DMS53 treated with DMSO at 0.1 percent for 48 hours (cell line): Measurements from ENCODE around the gene CLEC16A.

ENCODE experiments used
- DNase-seq: peaks from one replicate; lab custom pipeline; 2025; ENCODE audit not compliant: unreplicated experiment; lab: John Stamatoyannopoulos, UW

Gene CLEC16A

DNA sequence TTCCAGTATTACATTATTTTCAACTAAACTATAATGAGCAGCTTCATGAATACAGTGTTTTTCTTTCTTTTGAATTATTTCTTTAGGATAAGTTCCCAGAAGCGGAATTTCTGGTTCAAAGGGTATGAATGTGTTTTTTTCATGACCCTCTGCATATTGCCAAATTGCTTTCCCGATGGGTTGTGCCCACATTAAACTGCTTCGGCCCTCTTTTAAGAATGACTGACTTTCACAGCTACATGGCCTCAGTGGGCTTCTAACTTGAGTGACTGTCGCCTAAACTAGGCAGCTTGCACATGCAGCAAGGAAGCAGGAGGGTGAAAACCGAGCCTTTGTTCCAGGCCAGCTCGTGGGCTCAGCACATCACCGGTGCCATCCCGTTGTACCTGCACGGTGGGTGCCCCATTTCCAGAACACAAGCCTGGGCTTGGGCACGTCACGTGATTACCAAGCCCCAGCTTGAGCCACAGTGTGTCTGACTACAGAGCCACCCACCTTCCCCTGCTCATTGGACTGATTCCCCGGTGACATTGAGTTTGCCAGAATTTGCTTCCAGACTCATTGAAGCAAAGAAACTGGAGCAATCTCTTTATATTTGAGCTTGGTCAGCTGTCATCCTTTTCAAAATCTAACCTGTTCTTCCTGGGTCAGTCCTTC, 112.8 kb downstream of the CLEC16A start:
- no peak for DNase-seq

DNA sequence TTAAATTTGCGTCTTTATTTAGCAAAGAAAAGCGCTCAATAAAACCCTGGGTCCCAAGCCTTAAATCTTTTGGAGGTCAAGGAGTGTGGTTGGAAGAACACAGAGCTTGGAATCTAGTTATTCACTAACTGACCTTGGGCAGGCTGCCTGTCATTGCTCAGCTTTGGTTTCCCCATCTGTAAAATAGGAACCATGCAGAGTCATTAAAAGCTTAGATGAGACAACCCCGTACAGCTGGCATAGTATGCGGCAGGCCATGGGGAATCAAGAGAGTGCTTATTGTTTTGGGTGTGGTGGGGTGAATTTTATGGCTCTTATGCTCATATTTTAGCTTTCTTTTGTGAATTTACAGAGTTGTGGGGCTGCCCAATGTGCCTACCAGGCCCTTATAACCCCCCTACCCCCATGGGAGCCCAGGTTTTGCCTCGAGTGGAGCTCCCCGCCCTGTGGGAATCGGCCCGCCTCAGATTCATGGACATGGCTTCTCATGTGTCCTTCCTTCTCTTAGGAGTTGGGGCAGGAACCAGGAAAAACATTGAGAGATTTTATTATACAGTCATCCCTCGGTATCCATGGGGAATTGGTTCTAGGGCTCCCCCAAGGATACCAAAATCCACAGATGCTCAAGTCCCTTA, 113.5 kb downstream of the CLEC16A start:
- no peak for DNase-seq

DNA sequence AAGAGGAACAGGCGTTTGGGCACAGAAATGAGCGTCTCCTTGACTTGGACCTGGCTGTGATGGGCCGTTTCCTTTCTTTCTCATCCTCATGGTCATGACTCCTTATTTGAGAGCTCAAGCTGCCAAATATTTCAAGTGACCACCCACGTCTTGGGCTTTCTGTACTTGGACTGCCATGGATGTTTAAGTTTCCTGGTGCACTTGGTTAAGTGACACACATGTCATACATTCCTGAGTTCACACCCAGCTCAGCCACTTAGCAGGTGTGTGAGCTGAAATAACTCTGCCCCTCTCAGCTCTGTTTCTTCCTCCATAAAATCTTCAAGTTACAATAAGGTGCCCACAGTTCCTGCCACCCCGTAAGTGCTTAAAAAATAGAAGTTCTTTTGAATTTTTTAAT, 114.5 kb downstream of the CLEC16A start:
- DNase-seq: no peak

DNA sequence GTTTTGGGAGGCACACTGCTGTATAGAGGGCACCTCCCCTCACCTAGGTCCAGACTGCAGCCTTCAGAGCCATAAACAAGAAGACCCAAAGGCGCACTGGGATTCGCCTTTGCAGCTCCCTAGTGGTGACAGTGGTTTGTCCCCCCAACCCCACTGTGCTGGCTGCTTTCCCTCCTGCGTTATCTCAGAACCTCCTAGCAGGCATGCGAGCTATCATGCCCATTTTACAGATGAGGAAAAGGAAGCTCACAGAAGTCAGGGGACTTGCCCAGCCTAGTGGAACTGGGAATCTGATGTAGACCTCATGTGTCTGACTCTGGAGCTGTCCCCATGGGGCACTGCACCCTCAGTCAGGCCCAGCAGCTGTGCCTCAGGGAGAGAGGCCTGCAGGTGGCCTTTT, 115.2 kb downstream of the CLEC16A start:
- DNase-seq: no peak

DNA sequence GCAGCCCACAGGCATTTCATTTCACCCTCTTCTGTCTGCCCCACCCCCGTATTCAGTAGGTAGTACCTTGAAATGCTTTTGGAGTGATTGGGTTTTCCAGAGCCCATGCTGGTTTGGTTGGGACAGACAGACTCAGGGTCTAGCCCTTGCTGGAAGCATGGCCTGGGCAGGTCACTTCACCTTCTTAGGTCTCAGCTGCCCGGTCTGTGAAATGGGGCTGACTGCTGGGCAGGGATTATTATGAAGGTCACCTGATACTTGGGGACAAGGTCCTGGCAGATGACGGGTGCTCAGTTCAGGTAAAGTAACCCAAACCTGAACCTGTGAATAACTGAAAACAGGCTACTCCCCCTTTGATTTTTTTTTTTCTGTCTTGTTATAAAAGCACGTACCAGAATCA, 116.0 kb downstream of the CLEC16A start:
- DNase-seq: no peak

DNA sequence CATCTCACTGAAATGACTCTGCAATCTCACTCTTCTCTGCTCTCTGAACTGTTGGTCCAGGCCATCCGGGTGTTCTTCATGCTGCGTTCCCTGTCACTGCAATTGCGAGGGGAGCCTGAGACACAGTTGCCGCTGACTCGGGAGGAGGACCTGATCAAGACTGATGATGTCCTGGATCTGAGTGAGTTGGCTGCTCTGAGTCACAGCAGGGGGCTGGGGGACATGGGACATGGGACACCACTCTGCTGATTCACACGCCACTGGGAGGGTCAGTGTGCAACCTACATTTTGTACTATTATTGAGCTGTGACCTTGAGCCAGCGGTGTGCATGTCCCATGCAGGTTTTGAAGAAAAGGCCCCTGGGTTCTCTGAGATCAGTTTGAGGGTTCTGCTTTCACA, 116.5 kb downstream of the CLEC16A start:
- DNase-seq: no peak

DNA sequence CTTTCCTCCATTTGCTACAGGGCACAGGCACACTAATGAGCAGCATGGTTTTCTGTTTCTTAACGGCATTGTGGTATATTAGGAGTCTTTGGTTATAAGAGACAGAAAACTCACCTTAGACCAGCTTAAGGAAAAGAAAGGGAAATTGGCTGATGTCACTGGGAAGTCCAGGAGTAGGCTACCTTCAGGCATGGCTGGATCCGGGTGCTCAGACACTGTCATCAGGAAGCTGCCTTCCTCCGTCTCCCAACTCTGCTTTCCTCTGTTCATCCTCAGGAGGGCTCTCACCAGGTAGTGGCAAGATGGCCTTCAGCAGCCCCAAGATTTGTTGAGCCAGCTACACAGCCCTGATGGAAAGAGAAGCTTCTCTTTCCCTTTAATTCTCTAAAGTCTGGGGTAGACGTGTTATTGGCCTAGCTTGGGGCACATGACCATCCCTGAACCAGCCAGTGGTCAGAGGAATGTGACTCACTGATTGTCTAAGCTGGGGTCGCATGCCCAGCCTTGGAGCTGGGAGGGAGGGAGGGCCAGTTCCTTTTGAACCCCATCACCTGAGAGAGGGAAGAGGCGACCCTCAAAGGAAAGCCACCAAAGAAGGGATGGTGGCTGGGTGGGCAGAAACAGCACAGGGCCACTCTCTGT, 117.4 kb downstream of the CLEC16A start:
- DNase-seq: no peak

DNA sequence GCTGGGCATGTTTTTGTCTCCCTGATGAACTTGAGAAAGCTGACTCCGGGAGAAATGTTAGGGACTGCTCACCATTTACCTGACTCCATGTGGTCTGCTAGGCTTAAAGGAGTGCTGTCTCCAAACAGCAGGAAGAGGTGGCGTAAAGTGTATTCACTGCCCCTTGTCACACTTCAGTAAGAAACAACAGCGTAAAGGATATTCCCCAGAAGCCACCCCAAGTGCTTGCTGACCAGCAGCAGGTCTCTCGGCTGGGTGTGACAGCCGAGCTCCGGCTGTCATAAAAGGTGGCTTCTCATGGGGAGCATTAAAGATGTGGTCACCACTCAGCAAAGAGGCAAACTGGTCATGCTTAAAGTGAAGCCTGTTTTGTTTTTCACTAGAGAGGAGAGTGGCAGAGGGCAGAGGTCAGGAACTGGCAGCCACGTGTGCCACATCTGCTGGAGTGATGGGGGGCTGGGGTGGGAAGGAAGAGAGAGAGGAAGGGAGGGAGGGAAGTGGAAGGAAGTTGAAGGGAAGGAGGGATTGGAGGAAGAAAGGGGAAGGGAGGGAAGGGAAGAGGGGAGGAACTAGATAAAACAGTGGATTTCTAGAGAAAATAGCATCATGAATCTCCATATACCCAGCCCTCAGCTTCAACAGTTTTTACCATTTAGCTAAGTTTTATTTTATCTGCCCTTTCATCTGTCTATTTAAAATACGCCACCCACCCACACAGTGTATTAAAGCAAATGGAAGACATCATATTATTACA, 119.3 kb downstream of the CLEC16A start:
- DNase-seq: no peak

DNA sequence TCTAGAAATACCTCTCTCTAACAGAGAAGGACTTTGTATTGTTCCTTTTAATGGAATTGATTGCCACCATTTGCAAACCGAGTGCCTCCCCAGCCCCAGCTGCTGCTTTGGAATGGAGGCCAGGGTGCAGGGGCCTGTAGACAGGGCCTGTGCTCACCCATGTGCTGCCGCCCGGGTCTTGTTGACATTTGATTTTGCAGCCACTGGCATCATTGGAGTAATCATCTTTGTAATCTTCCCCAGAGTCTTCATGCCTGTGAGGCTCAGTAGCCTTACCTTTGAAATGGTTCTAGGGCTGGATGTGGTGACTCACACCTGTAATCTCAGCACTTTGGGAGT, 119.8 kb downstream of the CLEC16A start:
- DNase-seq: no peak

DNA sequence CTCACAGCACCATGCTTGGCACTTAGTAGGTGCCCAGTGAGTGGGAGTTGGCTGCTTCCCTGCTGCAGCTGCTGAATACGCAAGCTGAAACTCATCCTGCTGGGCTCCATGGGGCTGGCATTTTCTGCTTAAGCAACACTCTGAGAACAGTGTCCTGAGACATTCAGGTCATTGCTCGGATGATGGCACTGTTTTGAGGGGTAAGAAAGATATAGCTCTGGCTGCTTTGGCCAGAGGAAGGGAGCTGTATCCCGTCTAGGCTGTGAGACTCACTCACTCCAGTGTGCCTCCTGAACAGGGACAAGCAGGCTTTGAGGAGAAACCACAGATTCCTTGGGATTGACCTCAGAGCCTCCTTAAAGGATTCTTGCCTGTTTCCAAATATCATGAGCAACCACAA, 120.5 kb downstream of the CLEC16A start:
- DNase-seq: no peak

DNA sequence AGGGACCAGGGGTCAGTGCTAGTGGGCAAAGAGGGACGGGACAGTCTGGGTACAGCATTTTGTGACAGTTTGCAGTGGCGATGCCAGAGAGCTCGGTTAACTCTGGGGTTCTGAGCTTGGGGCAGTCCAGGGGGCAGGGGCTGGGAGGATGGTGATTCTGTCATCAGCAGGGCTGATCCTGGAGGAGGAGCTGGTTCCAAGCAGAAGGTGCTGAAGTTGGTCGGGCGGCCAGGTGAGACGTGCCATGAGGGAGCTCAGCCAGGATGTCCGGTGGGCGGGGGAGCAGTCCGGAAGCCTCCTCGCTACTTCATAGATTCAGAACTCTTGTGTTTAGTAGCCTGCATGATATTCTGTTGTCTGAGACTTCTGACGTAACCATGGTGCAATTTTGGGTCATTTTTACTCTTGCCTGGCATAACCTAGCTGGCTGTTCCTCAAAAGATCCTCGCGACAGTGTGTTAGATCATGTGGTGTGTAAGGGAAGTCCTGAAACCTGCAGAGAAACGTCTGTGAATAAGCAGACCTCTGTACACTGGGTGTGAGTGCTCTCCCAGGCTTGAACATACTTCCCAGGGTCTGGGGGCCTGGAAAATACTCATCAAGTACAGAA, 122.0 kb downstream of the CLEC16A start:
- DNase-seq: no peak

DNA sequence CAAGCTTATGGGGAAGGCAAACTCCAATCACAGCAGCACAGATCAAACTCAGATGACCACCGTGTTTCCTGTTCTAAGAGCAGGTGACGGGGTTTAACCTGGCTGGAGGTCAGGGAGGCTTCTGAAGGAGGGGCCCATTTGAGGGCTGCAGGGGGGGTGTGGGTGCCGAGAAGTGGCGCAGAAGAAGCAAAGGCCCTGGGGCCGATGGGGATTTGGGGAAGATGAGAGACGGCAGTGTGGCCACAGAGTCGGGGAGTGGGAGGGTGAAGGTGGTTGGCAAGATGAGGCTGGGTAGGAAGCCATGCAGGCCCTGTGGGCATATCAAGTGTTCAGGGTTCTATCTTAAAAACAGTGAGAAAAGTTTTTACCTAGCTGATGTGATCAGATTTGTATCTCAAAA, 122.9 kb downstream of the CLEC16A start:
- no peak for DNase-seq

DNA sequence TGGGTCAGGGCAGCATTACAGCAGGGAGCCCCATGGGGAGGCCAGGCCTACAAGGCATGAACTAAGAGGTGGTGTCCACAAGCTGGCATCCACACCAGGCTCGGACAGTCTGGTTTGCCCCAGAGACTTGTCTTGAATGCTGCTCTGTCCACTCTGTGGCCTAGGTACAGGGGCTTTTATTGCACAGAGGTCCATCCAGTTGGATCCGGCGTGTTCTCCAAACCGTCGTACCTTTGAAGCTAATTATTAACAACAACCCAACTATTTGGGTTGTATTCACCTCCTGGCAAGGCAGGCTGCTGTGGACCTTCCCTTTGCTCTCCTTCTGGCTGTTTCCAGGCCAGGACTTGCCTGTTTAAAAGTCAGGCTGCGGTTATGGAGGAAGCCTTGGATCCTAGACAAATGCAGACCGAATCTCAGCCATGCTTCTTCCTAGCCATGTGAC, 123.4 kb downstream of the CLEC16A start:
- no peak for DNase-seq

DNA sequence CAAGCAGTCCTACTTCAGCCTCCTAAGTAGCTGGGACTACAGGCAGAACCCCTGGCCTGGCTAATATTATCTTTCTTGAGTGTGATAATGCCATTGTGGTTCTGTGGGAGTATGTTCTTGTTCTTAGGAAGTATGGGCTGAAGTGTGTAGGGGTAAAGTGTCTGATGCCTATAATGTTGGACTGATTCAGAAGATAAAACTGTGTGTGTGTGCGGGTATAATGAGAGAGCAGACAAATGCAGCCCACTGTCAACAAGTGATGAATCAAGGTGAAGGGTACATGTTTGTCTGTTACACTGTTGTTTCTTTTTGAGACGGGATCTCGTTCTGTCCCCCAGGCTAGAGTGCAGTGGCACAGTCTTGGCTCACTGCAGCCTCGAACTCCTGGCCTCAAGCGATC, 127.5 kb downstream of the CLEC16A start:
- DNase-seq: no peak

DNA sequence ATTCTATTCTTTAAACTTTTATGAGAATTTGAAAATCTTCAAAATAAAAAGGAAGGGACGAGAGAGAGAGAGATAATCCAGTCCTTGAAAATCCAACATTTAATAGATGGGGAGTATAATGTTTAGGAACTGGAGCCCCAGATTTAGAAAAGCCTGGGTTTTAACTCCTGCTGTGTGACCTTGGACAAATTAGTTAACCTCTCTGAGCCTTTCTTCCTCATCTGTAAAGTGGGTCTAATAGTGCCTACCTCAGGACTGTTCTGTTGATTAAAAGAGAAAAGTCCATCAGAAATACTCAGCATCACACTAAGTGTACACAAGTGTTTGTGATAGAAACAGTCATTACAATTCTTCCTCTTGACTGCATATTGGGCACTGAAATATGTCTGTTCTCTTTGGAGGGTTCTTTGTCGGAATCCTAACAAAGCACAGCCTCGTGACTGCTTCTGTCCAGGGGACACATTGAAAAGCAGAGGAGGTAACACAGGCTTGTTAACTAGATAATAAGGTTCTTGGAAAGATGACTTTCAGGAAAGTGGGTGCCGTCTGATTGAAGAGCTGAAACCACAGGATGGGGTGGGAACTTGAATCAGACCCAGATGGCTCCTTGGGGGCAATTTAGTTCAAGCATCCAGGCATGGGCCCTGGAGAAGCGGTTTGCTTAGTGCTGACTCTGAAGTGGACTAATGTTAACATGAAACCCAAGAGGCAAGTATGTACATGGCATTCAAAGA, 128.2 kb downstream of the CLEC16A start:
- no peak for DNase-seq

DNA sequence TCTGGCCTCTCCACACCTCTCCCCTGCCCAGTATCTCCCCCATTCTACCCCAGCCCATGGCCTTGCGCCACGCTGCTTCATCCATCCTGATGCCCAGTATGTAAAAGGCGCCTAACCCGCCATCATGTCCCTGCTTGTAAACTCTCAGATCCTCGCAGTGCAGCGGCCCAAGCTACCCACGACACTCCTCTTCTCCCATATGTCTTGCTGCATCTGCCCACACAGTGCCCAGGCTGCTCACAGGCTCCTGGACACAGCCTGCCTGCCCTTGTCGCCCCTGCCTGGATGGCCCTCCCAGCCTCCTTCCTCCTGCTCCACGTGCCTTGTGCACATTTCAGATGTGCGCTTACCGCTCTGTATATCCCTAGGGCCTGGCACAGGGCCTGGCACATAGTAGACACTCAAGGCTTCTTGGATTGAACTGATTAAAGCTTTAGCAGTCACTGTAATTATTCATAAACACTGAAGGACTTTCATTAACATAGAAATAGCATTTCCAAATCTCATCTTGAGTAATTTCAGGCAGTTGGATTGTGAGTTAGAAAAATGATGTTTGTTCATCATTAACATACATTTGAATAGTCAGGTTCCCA, 129.1 kb downstream of the CLEC16A start:
- DNase-seq: no peak

DNA sequence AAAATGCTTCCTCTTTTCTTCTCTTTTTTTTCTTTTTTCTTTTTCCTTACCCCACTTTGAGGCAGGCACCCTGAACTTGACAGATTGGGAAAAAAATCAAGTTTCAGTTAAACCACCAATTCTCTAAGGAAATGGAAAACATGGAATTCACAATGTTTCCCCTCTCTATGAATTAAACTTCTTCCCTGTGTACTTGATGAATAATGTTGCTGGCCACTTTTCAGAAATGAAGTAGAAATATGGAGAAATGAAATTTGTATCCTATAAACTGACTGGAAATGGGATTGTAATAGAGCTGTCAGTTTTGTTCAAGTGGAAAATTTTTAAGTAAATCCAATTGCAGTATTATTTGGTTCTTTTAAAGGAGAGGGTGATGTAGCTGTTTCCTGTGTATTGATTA, 129.8 kb downstream of the CLEC16A start:
- DNase-seq: no peak

DNA sequence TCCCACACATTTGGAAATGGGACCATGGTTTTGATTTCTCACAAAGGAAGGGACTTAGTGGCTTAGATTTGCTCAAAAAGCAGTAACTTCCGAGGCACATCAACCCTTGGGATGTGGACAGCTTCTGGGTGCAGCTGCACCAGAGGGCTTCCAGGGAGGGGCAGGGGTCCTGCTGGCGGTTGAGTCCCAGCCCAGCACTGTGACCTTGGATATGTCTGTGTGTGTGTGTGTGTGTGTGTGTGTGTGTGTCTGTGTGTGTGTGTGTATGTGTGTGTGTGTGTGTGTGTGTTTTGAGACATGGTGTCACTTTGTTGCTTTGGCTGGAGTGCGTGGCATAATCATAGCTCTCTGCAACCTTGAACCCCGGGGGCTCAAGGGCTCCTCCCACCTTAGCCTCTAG, 130.8 kb downstream of the CLEC16A start:
- no peak for DNase-seq

DNA sequence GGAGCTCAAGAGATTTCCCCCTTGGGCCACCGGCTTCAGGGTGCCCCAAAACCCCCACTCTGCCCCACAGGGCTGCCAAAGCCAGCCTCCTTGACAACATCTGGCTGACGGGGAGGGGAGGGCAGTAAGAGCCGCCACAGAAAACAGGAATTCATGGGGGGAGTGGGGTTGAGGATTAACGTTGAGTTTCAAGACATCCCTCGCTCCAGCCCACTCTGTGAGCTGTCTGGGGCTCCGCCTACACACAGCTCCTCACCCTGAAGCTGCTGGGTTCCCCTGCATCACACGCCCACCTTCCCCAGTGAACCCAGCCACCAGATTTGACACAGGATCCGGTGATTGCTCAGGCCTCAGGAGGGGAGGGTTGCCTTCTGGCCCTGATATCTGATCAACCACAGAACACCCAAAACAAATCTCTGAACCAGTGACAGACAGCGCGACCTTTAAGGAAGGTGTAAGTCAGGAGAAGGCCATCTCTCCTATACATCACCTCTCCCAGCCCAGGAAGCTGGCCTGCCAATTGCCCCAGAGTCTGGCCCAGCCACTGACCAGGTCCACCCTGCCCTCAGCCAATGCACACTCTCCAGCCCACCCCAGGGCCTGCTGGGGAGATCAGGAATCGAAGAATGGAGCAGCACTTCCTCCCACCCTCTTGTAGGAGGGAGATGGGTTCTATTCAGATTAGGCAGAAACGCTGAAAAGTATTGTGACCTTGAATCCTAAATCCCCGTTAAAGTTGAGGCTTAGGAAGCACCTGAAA, 132.1 kb downstream of the CLEC16A start:
- DNase-seq: no peak
